Activated CD4-positive, alpha-beta memory T cell treated with anti-CD3 and anti-CD28 coated beads for 36 hours (primary cell): ENCODE measurements around the gene CENPC. TPM values are rescaled to one million over a fixed set of nuclear protein-coding genes. Genes with fewer than 3 reads are reported as not detected.

ENCODE experiments used
- CTCF ChIA-PET: fragments of 350-600 bp; sonication (Branson Sonifier 250); formaldehyde crosslinking; loops from one replicate; lab custom pipeline; 2021; ENCODE audit warnings: antibody characterized with exemption, inconsistent platforms; lab: Charles Lee
- POLR2A ChIA-PET: fragments of 350-600 bp; sonication (Branson Sonifier 250); formaldehyde crosslinking; loops from one replicate; lab custom pipeline; 2021; ENCODE audit warnings: antibody characterized with exemption; lab: Charles Lee
- DNase-seq: peaks from one replicate; pipeline ENCODE4 v3.0.0-alpha.2; 2020
- H3K27ac Mint-ChIP-seq: one replicate; pipeline ENCODE4 v1.8.0; 2021; ENCODE audit warnings: mixed read lengths
- H3K27me3 Mint-ChIP-seq: one replicate; pipeline ENCODE4 v1.8.0; 2021; ENCODE audit warnings: mixed read lengths
- H3K36me3 Mint-ChIP-seq: one replicate; pipeline ENCODE4 v1.8.0; 2021; ENCODE audit warnings: mixed read lengths
- H3K4me1 Mint-ChIP-seq: one replicate; pipeline ENCODE4 v1.8.0; 2021; ENCODE audit warnings: low read depth, mixed read lengths
- H3K4me3 Mint-ChIP-seq: one replicate; pipeline ENCODE4 v1.8.0; 2021; ENCODE audit warnings: mild to moderate bottlenecking, mixed read lengths
- H3K9me3 Mint-ChIP-seq: one replicate; pipeline ENCODE4 v1.8.0; 2021; ENCODE audit warnings: mixed read lengths
- intact Hi-C: fragments of 100-400 bp; cut with micrococcal nuclease; formaldehyde crosslinking; loops from one replicate; pipeline ENCODE4 v1.15.1; 2023
- total RNA-seq, 2 experiments: library from RNA; stranded (reverse); gene quantifications; one replicate each; pipeline ENCODE4 v1.2.3, GENCODE V29; 2021

Gene CENPC
- total RNA-seq, 2 experiments from 2014 or later: 32.6 to 33.5 TPM

- ChIA-PET CTCF (no interaction called here), POLR2A (no interaction called here)
- H3K27ac Mint-ChIP-seq: no peak overlapping the region
- H3K4me3 Mint-ChIP-seq: no peak overlapping the region
- H3K9me3 Mint-ChIP-seq: peaks cover 7% of the 10 kb centered on the region
- intact Hi-C loops: no loop called here
- peaks cover 51% of the 10 kb centered on the region for H3K36me3 Mint-ChIP-seq
- DNase-seq: no peak
- H3K4me1 Mint-ChIP-seq: no peaks in the 10 kb centered on the region
- no peaks in the 10 kb centered on the region for H3K27me3 Mint-ChIP-seq
These were observed 107.2 kb downstream of the CENPC start for GRCh38 chr4:67437974-67438713.

DNA sequence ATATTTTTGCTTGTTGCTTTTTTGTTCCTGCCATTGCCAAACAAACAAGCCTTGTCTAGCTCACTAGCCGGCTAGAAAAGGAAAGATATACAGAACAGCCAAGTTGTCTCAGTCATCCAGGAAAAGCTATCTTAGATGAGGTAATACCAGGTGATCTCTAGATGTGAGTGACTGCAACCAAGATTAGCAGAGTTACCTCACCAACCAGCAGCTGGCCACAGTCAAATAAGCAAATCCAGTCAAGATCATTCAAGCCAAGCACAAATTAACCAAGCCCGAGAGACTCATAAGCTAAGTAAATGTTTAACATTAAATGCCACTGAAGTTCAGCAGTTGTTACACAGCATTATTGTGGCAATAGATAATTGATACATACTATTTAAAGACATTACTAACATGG lies 108.6 kb downstream of the CENPC start:
- DNase-seq: no peak
- POLR2A ChIA-PET: no interaction called here
- no peaks in the 10 kb centered on the region for H3K4me1 Mint-ChIP-seq
- no peak overlapping the region for H3K27ac Mint-ChIP-seq
- CTCF ChIA-PET: no interaction called here
- intact Hi-C loops: no loop called here
- peaks cover 49% of the 10 kb centered on the region for H3K36me3 Mint-ChIP-seq
- H3K4me3 Mint-ChIP-seq: no peak overlapping the region
- peaks cover 14% of the 10 kb centered on the region for H3K9me3 Mint-ChIP-seq
- no peaks in the 10 kb centered on the region for H3K27me3 Mint-ChIP-seq

GRCh38 chr4:67430989-67431388 lies 114.3 kb downstream of the CENPC start:
- CTCF ChIA-PET: no interaction called here
- H3K4me1 Mint-ChIP-seq: no peaks in the 10 kb centered on the region
- no peak for DNase-seq
- no peak overlapping the region for H3K27ac Mint-ChIP-seq
- H3K9me3 Mint-ChIP-seq: peaks cover 42% of the 10 kb centered on the region
- no peaks in the 10 kb centered on the region for H3K27me3 Mint-ChIP-seq
- intact Hi-C loops: no loop called here
- POLR2A ChIA-PET: no interaction called here
- no peak overlapping the region for H3K4me3 Mint-ChIP-seq
- peaks cover 33% of the 10 kb centered on the region for H3K36me3 Mint-ChIP-seq

DNA sequence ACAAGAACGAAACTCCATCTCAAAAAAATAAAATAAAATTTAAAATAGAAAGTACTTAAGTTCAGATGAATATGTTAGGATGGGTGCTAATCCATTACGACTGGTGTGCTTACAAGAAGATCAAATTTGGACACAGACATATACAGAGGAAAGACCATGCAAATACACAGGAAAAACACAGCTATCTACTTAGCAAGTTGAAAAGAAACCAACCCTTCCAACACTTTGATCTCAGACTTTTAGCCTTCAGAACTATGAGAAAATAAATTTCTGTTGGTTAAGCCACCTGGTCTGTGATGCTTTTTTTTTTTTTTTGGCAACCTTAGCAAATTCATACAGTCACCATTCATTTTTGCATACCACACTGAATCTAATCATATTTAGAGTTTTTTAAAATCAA lies 116.5 kb downstream of the CENPC start:
- H3K27me3 Mint-ChIP-seq: peaks cover 3% of the 10 kb centered on the region
- H3K4me3 Mint-ChIP-seq: no peak overlapping the region
- intact Hi-C loops: no loop called here
- peaks cover 39% of the 10 kb centered on the region for H3K9me3 Mint-ChIP-seq
- POLR2A ChIA-PET: no interaction called here
- DNase-seq: no peak
- no peak overlapping the region for H3K27ac Mint-ChIP-seq
- H3K4me1 Mint-ChIP-seq: no peaks in the 10 kb centered on the region
- CTCF ChIA-PET: no interaction called here
- peaks cover 18% of the 10 kb centered on the region for H3K36me3 Mint-ChIP-seq

Other genes starting within 250 kb of the CENPC start
- gene STAP1, start 13.2 kb upstream of the CENPC start, total RNA-seq: 1 to 10 TPM; 5.5 to 5.9 TPM
- gene UBA6, start 155.7 kb upstream of the CENPC start, total RNA-seq: 100 to 1,000 TPM; 107 to 112 TPM
- not detected for gene GNRHR, start 208.9 kb upstream of the CENPC start, total RNA-seq